ENCODE data around the gene BIN1. TPM values are rescaled to one million over a fixed set of nuclear protein-coding genes. Genes with fewer than 3 reads are reported as not detected.
A peak's percentile ranks its signal among the peaks of the same experiment; 100 is the strongest.

BIN1 gene
- total and polyA plus RNA-seq, 2 of the 4 experiments (the other 2 are of a cell fraction), result 18.1 to 25.7 TPM

DNA sequence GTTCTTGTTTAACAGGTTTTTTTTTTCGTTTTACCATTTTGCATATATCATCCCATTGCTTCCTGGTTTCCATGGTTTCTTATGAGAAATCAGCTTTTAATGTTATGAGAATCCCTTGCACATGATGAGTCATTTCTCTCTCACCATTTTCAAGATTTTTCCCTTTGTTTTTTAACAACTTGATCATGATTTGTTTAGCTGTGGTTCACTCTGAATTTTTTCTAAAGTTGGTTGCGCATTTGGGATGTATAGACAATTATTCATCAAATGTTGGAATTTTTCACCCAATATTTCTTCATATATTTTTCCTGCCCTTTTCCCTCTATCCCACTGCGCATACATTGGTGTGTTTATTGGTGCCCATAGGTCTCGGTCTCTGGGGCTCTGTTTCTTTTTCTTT, 42.4 kb upstream of the BIN1 start:
- Histone ChIP-seq H3K4me1 (ENCODE audit: control insufficient read depth, insufficient read depth, low read length) (peaks cover 18% of the 10 kb centered on the region), H3K79me1 (ENCODE audit: low read depth in 1 of 2, low read length in 2 of 2) (0 out of 4 replicates have a peak, but pooled peaks cover 0 to 3% of the 10 kb centered on the region in 2 experiments), H3K18ac (ENCODE audit: low read depth, low read length) (no peak overlapping the region), H3K36me3 (ENCODE audit: control insufficient read depth, insufficient read depth, low read length) (no peaks in the 10 kb centered on the region), H2BK120ac (ENCODE audit: low read depth, low read length) (no peak overlapping the region; the same call in 1 of the 2 replicates), H4K8ac (ENCODE audit: low read depth in 2 of 2, low read length in 2 of 2) (no peak overlapping the region), H3K9me1 (ENCODE audit: insufficient read depth, low read length) (peaks cover 13% of the 10 kb centered on the region), H3K4ac (ENCODE audit: low read depth, low read length) (no peak overlapping the region), H3K56ac (ENCODE audit: extremely low read depth, insufficient read depth, low read length) (no peak overlapping the region), H3K4me3 (ENCODE audit: insufficient read depth, low read depth, low read length) (no peak overlapping the region), H2BK15ac (ENCODE audit: low read depth, low read length) (no peak overlapping the region), H2AK5ac (ENCODE audit: low read depth, low read length) (no peak overlapping the region), H2AFZ (replicated peaks; ENCODE audit: low read length, poor library complexity) (no peak overlapping the region), H2BK5ac (ENCODE audit: low read depth, low read length, poor library complexity, severe bottlenecking) (peak overlapping the region; percentile 65), H2BK20ac (ENCODE audit: low read depth, low read length) (no peak overlapping the region), H4K20me1 (ENCODE audit: insufficient read depth, low read length) (no peaks in the 10 kb centered on the region), H3K9me3 (ENCODE audit: control insufficient read depth, insufficient read depth, low read length) (peaks cover 7% of the 10 kb centered on the region), H3K9ac (ENCODE audit: low read depth, low read length) (no peak overlapping the region), H4K91ac (ENCODE audit: insufficient read depth, low read depth, low read length) (no peak overlapping the region), H4K5ac (ENCODE audit: low read depth, low read length) (no peak overlapping the region), H3K14ac (replicated peaks; ENCODE audit: low read depth, low read length) (no peak overlapping the region), H3K27me3 (ENCODE audit: control insufficient read depth, insufficient read depth, low read length) (no peaks in the 10 kb centered on the region), H3K4me2 (ENCODE audit: low read depth, low read length) (no peak overlapping the region; the same call in 1 of the 2 replicates), H3K23ac (ENCODE audit: low read depth, low read length) (no peak overlapping the region), H2AK9ac (replicated peaks; ENCODE audit: low read depth, low read length, poor library complexity) (no peak overlapping the region), H3K27ac (ENCODE audit: insufficient read depth, low read length) (no peak overlapping the region)
- WGBS, 2 experiments (ENCODE audit: extremely low coverage in 2 of 2, insufficient read length in 1 of 2), result no CpG with 5 or more reads among the region's 4 CpGs
- peak; percentile 96 for DNase-seq
- peak; percentile 55 for ATAC-seq (ENCODE audit: low read depth)
- ChIA-PET CTCF (no interaction called here), POLR2A (ENCODE audit: unreplicated experiment) (interaction anchor here (0.6 kb wide), 1 partner anchor 55 kb away, joined by 3 read pairs; no protein-coding TSS in a partner anchor)
- intact Hi-C loops (cut with micrococcal nuclease) (loop anchor here (5.0 kb wide), 1 partner anchor 67 kb away; no protein-coding TSS in a partner anchor), in situ Hi-C loops (cut with MboI; ENCODE audit: low sequenced_read_pairs) (no loop called here), dilution Hi-C loops (cut with HindIII; ENCODE audit: low sequenced_read_pairs, unreplicated experiment) (no loop called here)
- no TSS peak for BruUV-seq (replicated peaks)
- TF ChIP-seq MAZ (IDR thresholded peaks at IDR 0.05; ENCODE audit: borderline replicate concordance, low read depth, low read length) (no peak), FOS (IDR thresholded peaks at IDR 0.05; ENCODE audit: low read depth, low read length) (peak; percentile 94), CEBPB (IDR thresholded peaks at IDR 0.05; ENCODE audit: low read depth, low read length) (peak; percentile 75), RCOR1 (IDR thresholded peaks at IDR 0.05; ENCODE audit: insufficient replicate concordance, low read length) (no peak), MXI1 (IDR thresholded peaks at IDR 0.05; ENCODE audit: borderline replicate concordance, low read depth, low read length) (no peak), NFE2L2 (IDR thresholded peaks at IDR 0.05; ENCODE audit: low read depth, low read length) (peak; percentile 55; the same call in 1 of the 2 replicates), BHLHE40 (IDR thresholded peaks at IDR 0.05; ENCODE audit: low read depth, low read length) (peak; percentile 50; the same call in 1 of the 2 replicates)
- TF ChIP-seq, protein P1, sequence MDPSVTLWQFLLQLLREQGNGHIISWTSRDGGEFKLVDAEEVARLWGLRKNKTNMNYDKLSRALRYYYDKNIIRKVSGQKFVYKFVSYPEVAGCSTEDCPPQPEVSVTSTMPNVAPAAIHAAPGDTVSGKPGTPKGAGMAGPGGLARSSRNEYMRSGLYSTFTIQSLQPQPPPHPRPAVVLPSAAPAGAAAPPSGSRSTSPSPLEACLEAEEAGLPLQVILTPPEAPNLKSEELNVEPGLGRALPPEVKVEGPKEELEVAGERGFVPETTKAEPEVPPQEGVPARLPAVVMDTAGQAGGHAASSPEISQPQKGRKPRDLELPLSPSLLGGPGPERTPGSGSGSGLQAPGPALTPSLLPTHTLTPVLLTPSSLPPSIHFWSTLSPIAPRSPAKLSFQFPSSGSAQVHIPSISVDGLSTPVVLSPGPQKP (IDR thresholded peaks at IDR 0.05; ENCODE audit: borderline replicate concordance, low read depth, low read length), result no peak
- TF ChIP-seq, protein P2, sequence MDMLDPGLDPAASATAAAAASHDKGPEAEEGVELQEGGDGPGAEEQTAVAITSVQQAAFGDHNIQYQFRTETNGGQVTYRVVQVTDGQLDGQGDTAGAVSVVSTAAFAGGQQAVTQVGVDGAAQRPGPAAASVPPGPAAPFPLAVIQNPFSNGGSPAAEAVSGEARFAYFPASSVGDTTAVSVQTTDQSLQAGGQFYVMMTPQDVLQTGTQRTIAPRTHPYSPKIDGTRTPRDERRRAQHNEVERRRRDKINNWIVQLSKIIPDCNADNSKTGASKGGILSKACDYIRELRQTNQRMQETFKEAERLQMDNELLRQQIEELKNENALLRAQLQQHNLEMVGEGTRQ (IDR thresholded peaks at IDR 0.05; ENCODE audit: low read depth, low read length), result no peak

All from IMR-90 (cell line).